GM21786 (cell line): ENCODE results near the gene SESN3.
"Not testable (repeated sequence)": the region's sequence is repeated elsewhere in the genome, so short reads cannot be mapped to it uniquely, and the experiment has no call there.

Source experiments
- ATAC-seq: cut with Tn5 transposase; IDR thresholded peaks from one replicate; pipeline ENCODE4 v1.9.1; 2021; ENCODE audit not compliant: unreplicated experiment

The SESN3 gene

GRCh38 chr11:95154514-95154913 is 76.5 kb downstream of the SESN3 start:
- no peak for ATAC-seq

GRCh38 chr11:95153857-95154246 is 77.2 kb downstream of the SESN3 start:
- no peak for ATAC-seq

- no peak for ATAC-seq
Measured at GRCh38 chr11:95152876-95153856, 77.8 kb downstream of the SESN3 start.

- peak; percentile 80 for ATAC-seq
Measured at GRCh38 chr11:95150956-95151684, 79.9 kb downstream of the SESN3 start.

- no peak for ATAC-seq
Measured at GRCh38 chr11:95149651-95150364, 81.2 kb downstream of the SESN3 start.

GRCh38 chr11:95148938-95149337 is 82.1 kb downstream of the SESN3 start:
- no peak for ATAC-seq

GRCh38 chr11:95148406-95148805 is 82.6 kb downstream of the SESN3 start:
- no peak for ATAC-seq

- no peak for ATAC-seq
Measured at GRCh38 chr11:95147364-95147905, 83.6 kb downstream of the SESN3 start.

- ATAC-seq: no peak
Measured at GRCh38 chr11:95145430-95146060, 85.5 kb downstream of the SESN3 start.

GRCh38 chr11:95144313-95145235 is 86.4 kb downstream of the SESN3 start:
- ATAC-seq: no peak

- ATAC-seq: no peak
Measured at GRCh38 chr11:95143106-95143681, 87.8 kb downstream of the SESN3 start.

GRCh38 chr11:95142431-95142830 is 88.6 kb downstream of the SESN3 start:
- ATAC-seq: no peak

- no peak for ATAC-seq
Measured at GRCh38 chr11:95140397-95141033, 90.5 kb downstream of the SESN3 start.

- peak; percentile 86 for ATAC-seq
Measured at GRCh38 chr11:95138448-95138847, 92.6 kb downstream of the SESN3 start.

GRCh38 chr11:95137299-95137698 is 93.7 kb downstream of the SESN3 start:
- no peak for ATAC-seq

- not testable (repeated sequence) for ATAC-seq
Measured at GRCh38 chr11:95136747-95137146, 94.3 kb downstream of the SESN3 start.

GRCh38 chr11:95135880-95136279 is 95.1 kb downstream of the SESN3 start:
- ATAC-seq: no peak

- no peak for ATAC-seq
Measured at GRCh38 chr11:95135155-95135554, 95.8 kb downstream of the SESN3 start.

- no peak for ATAC-seq
Measured at GRCh38 chr11:95134491-95134890, 96.5 kb downstream of the SESN3 start.
